ENCODE data around the gene SFXN5.
A peak's percentile ranks its signal among the peaks of the same experiment; 100 is the strongest.

The SFXN5 gene

GRCh38 chr2:72937356-72937669 lies 134.2 kb downstream of the SFXN5 start:
- no peak overlapping the region for H3K4me3 ChIP-seq (replicated peaks; ENCODE audit: low read depth, low read length)
- TF ChIP-seq CTCF (IDR thresholded peaks at IDR 0.05; ENCODE audit: low read length, missing control alignments): no peak
- no peak for DNase-seq (ENCODE audit: low read depth)

- no peak for DNase-seq (ENCODE audit: low read depth)
- H3K4me3 ChIP-seq (replicated peaks; ENCODE audit: low read depth, low read length): no peak overlapping the region
- no peak for TF ChIP-seq CTCF (IDR thresholded peaks at IDR 0.05; ENCODE audit: low read length, missing control alignments)
Measured at GRCh38 chr2:72936660-72937355, 134.7 kb downstream of the SFXN5 start.

DNA sequence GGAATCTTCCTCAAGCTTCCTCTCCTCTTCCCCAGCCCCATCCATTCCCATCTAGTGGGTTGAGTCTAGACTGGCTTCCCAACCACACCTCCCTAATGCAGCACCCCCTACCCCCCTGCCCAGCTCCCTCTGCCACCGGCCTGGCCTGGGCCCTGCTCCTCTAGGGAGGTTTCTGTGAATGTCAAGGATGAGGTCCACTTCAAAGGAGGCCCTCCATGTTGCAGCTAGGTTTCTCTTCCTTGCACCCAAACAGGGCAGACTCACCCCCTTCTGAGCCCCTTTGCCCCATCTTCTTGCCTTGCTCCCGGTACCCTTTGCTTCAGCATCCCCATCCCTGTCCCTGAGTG lies 135.9 kb downstream of the SFXN5 start:
- DNase-seq (ENCODE audit: low read depth): no peak
- no peak overlapping the region for H3K4me3 ChIP-seq (replicated peaks; ENCODE audit: low read depth, low read length)
- no peak for TF ChIP-seq CTCF (IDR thresholded peaks at IDR 0.05; ENCODE audit: low read length, missing control alignments)

DNA sequence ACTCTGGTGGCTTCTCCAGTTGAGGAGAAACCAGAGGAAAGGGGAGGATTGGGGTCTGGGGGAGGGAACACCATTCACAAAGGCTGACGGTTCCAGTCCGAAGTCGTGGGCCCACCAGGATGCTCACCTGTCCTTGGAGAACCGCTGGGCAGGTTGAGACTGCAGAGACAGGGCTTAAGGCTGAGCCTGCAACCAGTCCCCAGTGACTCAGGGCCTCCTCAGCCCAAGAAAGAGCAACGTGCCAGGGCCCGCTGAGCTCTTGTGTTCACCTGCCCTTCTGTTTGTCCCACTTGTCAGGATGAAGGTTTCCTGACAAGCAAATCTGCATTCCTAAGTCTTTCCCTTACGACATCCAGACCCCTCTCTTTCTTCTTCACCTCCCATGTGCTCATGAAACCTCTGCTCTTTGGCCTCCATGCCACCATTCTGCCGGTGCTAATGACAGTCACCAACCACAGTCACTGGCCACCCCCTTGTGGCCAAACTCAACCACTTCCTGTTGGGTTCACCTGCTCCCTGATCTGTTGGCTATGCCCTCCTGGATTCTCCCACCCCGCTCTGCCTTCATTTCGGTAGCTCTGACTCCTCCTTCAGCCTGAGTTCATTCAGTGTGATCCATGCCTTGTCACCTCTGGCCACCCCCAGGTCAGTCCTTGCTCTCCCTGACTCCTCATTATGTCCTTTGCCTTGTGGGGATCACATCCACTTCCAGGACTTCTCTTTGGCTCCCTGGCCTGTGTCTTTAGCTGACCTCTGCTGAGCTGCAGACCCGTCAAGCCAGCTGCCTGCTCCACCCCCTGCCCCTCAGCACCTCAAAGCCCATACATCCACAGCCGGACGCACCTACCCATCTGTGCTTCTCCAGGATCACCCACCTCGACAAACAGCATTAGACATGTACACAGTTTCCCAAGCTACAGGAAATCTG lies 136.6 kb downstream of the SFXN5 start:
- H3K4me3 ChIP-seq (replicated peaks; ENCODE audit: low read depth, low read length): no peak overlapping the region
- no peak for DNase-seq (ENCODE audit: low read depth)
- peak; percentile 11 for TF ChIP-seq CTCF (IDR thresholded peaks at IDR 0.05; ENCODE audit: low read length, missing control alignments)

GRCh38 chr2:72933646-72934151 lies 137.8 kb downstream of the SFXN5 start:
- DNase-seq (ENCODE audit: low read depth): no peak
- TF ChIP-seq CTCF (IDR thresholded peaks at IDR 0.05; ENCODE audit: low read length, missing control alignments): no peak
- H3K4me3 ChIP-seq (replicated peaks; ENCODE audit: low read depth, low read length): no peak overlapping the region

- no peak overlapping the region for H3K4me3 ChIP-seq (replicated peaks; ENCODE audit: low read depth, low read length)
- TF ChIP-seq CTCF (IDR thresholded peaks at IDR 0.05; ENCODE audit: low read length, missing control alignments): no peak
- no peak for DNase-seq (ENCODE audit: low read depth)
Measured at GRCh38 chr2:72933207-72933606, 138.3 kb downstream of the SFXN5 start.
